Measurements from ENCODE around the gene RBM4.
"Not testable (repeated sequence)": the region's sequence is repeated elsewhere in the genome, so short reads cannot be mapped to it uniquely, and the experiment has no call there.

RBM4 gene, protein sequence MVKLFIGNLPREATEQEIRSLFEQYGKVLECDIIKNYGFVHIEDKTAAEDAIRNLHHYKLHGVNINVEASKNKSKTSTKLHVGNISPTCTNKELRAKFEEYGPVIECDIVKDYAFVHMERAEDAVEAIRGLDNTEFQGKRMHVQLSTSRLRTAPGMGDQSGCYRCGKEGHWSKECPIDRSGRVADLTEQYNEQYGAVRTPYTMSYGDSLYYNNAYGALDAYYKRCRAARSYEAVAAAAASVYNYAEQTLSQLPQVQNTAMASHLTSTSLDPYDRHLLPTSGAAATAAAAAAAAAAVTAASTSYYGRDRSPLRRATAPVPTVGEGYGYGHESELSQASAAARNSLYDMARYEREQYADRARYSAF
- long read RNA-seq, donor 1, transcript RBM4-201 (4 exons, 1,694 nt), result major isoform, 60 of 317 reads
- long read RNA-seq, donor 1, transcript RBM4-204 (4 exons, 1,763 nt), result minor isoform, 8 of 317 reads
- long read RNA-seq, donor 1, transcript RBM4-205 (3 exons, 2,321 nt), result minor isoform, 9 of 317 reads
- long read RNA-seq, donor 1, transcript RBM4-203 (3 exons, 921 nt), result minor isoform, 43 of 317 reads
- long read RNA-seq, donor 1, partial matches to known transcripts, result 173 of 317 reads
- long read RNA-seq, donor 1, other reads (novel, unspliced or antisense), result 9 of 317 reads
- long read RNA-seq, donor 2, transcript RBM4-201 (4 exons, 1,694 nt), result minor isoform, 25 of 99 reads
- long read RNA-seq, donor 2, transcript RBM4-203 (3 exons, 921 nt), result major isoform, 26 of 99 reads
- long read RNA-seq, donor 2, partial matches to known transcripts, result 38 of 99 reads
- long read RNA-seq, donor 2, other reads (novel, unspliced or antisense), result 0 of 99 reads
- long read RNA-seq, donor 3, transcript RBM4-203 (3 exons, 921 nt), result major isoform, 24 of 60 reads
- long read RNA-seq, donor 3, transcript RBM4-201 (4 exons, 1,694 nt), result minor isoform, 16 of 60 reads
- long read RNA-seq, donor 3, partial matches to known transcripts, result 12 of 60 reads
- long read RNA-seq, donor 3, other reads (novel, unspliced or antisense), result 0 of 60 reads
- long read RNA-seq, donor 4, transcript RBM4-203 (3 exons, 921 nt), result minor isoform, 26 of 78 reads
- long read RNA-seq, donor 4, transcript RBM4-206 (2 exons, 1,548 nt), result minor isoform, 5 of 78 reads
- long read RNA-seq, donor 4, transcript RBM4-201 (4 exons, 1,694 nt), result major isoform, 27 of 78 reads
- long read RNA-seq, donor 4, transcript RBM4-205 (3 exons, 2,321 nt), result minor isoform, 7 of 78 reads
- long read RNA-seq, donor 4, partial matches to known transcripts, result 9 of 78 reads
- long read RNA-seq, donor 4, other reads (novel, unspliced or antisense), result 0 of 78 reads
- long read RNA-seq, donor 5, transcript RBM4-201 (4 exons, 1,694 nt), result major isoform, 43 of 148 reads
- long read RNA-seq, donor 5, transcript RBM4-203 (3 exons, 921 nt), result minor isoform, 24 of 148 reads
- long read RNA-seq, donor 5, transcript RBM4-204 (4 exons, 1,763 nt), result minor isoform, 5 of 148 reads
- long read RNA-seq, donor 5, partial matches to known transcripts, result 50 of 148 reads
- long read RNA-seq, donor 5, other reads (novel, unspliced or antisense), result 17 of 148 reads
- long read RNA-seq, donor 6, transcript RBM4-205 (3 exons, 2,321 nt), result minor isoform, 7 of 114 reads
- long read RNA-seq, donor 6, transcript RBM4-201 (4 exons, 1,694 nt), result major isoform, 28 of 114 reads
- long read RNA-seq, donor 6, transcript RBM4-203 (3 exons, 921 nt), result minor isoform, 20 of 114 reads
- long read RNA-seq, donor 6, partial matches to known transcripts, result 51 of 114 reads
- long read RNA-seq, donor 6, other reads (novel, unspliced or antisense), result 0 of 114 reads
- long read RNA-seq, donor 7, transcript RBM4-203 (3 exons, 921 nt), result minor isoform, 41 of 219 reads
- long read RNA-seq, donor 7, transcript RBM4-201 (4 exons, 1,694 nt), result major isoform, 51 of 219 reads
- long read RNA-seq, donor 7, transcript RBM4-206 (2 exons, 1,548 nt), result minor isoform, 6 of 219 reads
- long read RNA-seq, donor 7, transcript RBM4-205 (3 exons, 2,321 nt), result minor isoform, 12 of 219 reads
- long read RNA-seq, donor 7, partial matches to known transcripts, result 85 of 219 reads
- long read RNA-seq, donor 7, other reads (novel, unspliced or antisense), result 10 of 219 reads
- long read RNA-seq, donor 8, transcript RBM4-201 (4 exons, 1,694 nt), result major isoform, 41 of 116 reads
- long read RNA-seq, donor 8, transcript RBM4-203 (3 exons, 921 nt), result minor isoform, 20 of 116 reads
- long read RNA-seq, donor 8, transcript RBM4-205 (3 exons, 2,321 nt), result minor isoform, 11 of 116 reads
- long read RNA-seq, donor 8, partial matches to known transcripts, result 23 of 116 reads
- long read RNA-seq, donor 8, other reads (novel, unspliced or antisense), result 12 of 116 reads

GRCh38 chr11:66638177-66639065 is at the start of gene RBM4:
Gene RBM4 (plus strand): TSS chr11:66638703. CDS start chr11:66639712, 1,009 bp downstream.
- DNase-seq, result peak; percentile 95

DNA sequence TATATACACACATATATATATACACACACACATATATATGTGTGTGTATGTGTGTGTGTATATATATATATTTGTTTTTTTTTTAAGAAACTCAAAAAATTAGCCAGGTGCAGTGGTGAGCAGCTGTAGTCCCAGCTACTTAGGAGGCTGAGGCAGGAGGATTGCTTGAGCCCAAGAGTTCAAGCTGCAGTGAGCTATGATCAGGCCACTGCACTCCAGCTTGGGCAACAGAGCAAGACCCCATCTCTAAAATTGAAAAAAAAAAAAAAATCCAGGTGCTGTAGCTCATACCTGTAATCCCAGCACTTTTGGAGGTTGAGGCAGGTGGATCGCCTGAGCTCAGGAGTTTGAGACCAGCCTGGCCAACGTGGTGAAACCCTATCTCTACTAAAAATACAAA is 49.2 kb upstream of the RBM4 start:
- not testable (repeated sequence) for DNase-seq

GRCh38 chr11:66589996-66590675 is 48.4 kb upstream of the RBM4 start:
- no peak for DNase-seq

GRCh38 chr11:66591175-66591574 is 47.3 kb upstream of the RBM4 start:
- DNase-seq, result no peak

DNA sequence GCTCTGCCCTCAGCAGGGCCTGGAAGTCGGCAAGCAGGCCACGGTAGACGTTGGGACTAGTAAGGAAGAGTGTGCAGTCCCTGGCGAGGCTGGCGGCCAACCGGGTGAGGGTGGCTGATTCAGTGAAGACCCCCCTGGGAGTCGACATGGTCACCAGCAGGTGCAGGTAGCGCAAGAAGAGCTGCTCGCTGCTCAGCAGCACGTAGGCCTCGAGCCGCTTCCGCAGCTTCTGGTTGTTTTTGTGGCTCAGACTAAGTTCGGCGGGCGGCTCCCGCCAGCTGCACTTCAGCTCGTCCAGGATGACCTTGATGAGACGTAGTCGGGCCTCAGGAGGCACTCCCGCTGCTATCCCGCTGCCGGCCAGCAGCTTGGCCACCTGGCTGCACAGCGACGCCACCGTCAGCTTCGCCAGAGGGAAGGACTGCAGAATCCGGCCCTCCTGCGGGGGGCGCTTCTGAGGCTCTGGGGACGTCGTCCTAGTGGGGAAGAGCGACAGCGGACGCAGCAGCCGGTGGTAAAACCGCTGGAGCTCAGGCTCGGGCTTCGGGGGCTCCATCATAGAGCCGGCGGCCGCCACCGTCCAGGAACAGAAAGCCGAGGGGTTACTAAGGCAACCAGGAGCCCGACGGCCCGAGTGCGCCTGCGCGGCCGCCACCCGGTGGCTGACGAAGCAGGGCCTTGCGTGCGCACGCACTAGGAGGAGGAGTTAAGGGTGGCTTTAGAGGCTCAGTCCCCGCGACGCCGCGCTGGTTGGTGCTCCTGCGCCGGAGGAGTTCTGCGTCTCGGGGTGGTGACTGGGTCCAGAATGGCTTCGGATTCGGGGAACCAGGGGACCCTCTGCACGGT is 45.8 kb upstream of the RBM4 start, which contains the start of the genes CCDC87 and CCS:
Gene CCDC87 (minus strand): TSS at position 607 of the 846 bp plus-strand sequence. CDS start 48 bp downstream, at position 559.
Gene CCS (plus strand): TSS at position 729 of the 846 bp plus-strand sequence. CDS start 77 bp downstream, at position 806.
- DNase-seq, result peak; percentile 95

GRCh38 chr11:66593303-66593635 is 45.2 kb upstream of the RBM4 start:
- no peak for DNase-seq

GRCh38 chr11:66593650-66594049 is 44.9 kb upstream of the RBM4 start:
- no peak for DNase-seq

- no peak for DNase-seq
These were observed 43.1 kb upstream of the RBM4 start for GRCh38 chr11:66595245-66595904.

DNA sequence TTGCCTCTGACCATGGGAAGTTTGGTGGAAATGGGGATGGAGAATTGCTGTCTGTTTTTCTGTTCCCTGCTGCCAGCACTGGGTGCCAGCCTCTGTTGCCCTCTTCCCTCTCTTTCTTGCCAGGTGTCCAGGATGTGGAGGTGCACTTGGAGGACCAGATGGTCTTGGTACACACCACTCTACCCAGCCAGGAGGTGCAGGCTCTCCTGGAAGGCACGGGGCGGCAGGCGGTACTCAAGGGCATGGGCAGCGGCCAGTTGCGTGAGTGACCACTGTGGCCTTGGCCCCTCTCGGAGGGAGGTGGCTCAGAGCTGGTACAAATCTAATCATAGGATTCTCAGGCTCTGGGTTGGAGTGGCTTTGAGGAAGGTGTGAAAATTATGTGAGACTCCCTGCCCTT is 39.5 kb upstream of the RBM4 start:
- no peak for DNase-seq

GRCh38 chr11:66600219-66600618 is 38.3 kb upstream of the RBM4 start:
- DNase-seq, result no peak

DNA sequence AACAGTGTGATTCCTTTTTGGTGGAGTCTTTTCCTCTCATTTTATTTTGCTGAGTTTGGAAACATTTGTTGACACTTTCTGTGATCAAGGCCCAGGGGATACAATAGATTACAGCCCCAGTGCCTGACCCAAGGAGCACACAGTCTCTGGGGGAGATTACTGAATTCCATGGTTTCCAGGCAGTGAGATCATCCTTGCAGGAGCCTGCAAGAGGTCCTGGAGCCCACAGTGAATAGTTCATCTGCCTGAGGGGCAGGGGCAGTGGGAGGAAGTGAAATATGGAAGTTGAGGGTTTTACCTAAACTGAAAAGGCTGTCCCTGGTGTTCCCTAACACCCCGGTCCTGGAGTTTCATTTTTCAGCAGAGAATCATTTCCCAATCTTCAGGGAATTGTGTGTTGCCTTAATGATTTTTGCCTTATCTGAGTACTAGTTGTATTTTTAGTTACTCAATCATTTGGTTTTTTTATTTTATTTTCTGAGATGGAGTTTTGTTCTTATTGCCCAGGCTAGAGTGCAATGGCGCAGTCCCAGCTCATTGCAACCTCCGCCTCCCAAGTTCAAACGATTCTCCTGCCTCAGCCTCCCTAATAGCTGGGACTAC is 37.8 kb upstream of the RBM4 start:
- no peak for DNase-seq

- no peak for DNase-seq
These were observed 35.4 kb upstream of the RBM4 start for GRCh38 chr11:66603072-66603471.

DNA sequence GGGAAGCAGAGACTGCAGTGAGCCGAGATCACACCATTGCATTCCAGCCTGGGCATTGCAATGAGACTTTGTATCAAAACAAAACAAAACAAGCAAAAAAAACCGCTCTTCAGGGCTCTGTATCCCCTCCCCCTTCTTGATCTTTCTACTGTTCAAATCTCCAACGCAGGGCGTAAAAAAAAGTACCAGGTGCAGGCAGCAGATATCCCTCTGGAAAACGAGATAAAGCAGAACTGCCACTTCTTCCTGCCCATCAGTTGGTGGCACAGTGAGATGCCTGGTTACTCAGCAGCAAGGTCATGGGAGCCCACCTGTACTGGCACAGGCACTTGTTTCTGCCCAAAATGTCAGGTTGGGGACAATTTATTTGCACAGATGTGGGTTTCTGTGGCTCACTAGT is 34.3 kb upstream of the RBM4 start:
- DNase-seq, result no peak

- not testable (repeated sequence) for DNase-seq
These were observed 31.9 kb upstream of the RBM4 start for GRCh38 chr11:66606608-66607007.

- DNase-seq, result no peak
These were observed 31.2 kb upstream of the RBM4 start for GRCh38 chr11:66607126-66607834.

Data from right kidney (tissue), 9 donors.